Activated CD4-positive, alpha-beta T cell treated with anti-CD3 and anti-CD28 coated beads, Interleukin-2, amount 10 ng/mL, durations not matched to agents 24 days and 14 days (primary cell): ENCODE results near the gene PDCL3. TPM values are rescaled to one million over a fixed set of nuclear protein-coding genes. Genes with fewer than 3 reads are reported as not detected.

Experiments used
- DNase-seq: peaks from one replicate; pipeline ENCODE4 v3.0.0; 2022
- H3K27ac Mint-ChIP-seq: one replicate; pipeline ENCODE4 v1.8.0; 2022; ENCODE audit warnings: mild to moderate bottlenecking, mixed read lengths
- H3K27me3 Mint-ChIP-seq: one replicate; pipeline ENCODE4 v1.8.0; 2022; ENCODE audit warnings: mixed read lengths
- H3K36me3 Mint-ChIP-seq: one replicate; pipeline ENCODE4 v1.8.0; 2022; ENCODE audit warnings: low read depth, mild to moderate bottlenecking, mixed read lengths
- H3K4me1 Mint-ChIP-seq: one replicate; pipeline ENCODE4 v1.8.0; 2021; ENCODE audit warnings: mixed read lengths
- H3K4me3 Mint-ChIP-seq: one replicate; pipeline ENCODE4 v1.8.0; 2022; ENCODE audit warnings: mild to moderate bottlenecking, moderate library complexity, mixed read lengths
- H3K9me3 Mint-ChIP-seq: one replicate; pipeline ENCODE4 v1.8.0; 2021; ENCODE audit warnings: mixed read lengths
- intact Hi-C: fragments of 100-400 bp; cut with micrococcal nuclease; formaldehyde crosslinking; loops from one replicate; pipeline ENCODE4 v1.15.1; 2023
- total RNA-seq: library from RNA; stranded (reverse); gene quantifications from 2 replicates; pipeline ENCODE4 v1.2.3, GENCODE V29; 2022

The PDCL3 gene
- total RNA-seq, 1 donor from 2014 or later = 42.2 TPM

GRCh38 chr2:100623930-100624329 lies 61.1 kb downstream of the PDCL3 start:
- no peak overlapping the region for H3K27ac Mint-ChIP-seq
- no peaks in the 10 kb centered on the region for H3K36me3 Mint-ChIP-seq

DNA sequence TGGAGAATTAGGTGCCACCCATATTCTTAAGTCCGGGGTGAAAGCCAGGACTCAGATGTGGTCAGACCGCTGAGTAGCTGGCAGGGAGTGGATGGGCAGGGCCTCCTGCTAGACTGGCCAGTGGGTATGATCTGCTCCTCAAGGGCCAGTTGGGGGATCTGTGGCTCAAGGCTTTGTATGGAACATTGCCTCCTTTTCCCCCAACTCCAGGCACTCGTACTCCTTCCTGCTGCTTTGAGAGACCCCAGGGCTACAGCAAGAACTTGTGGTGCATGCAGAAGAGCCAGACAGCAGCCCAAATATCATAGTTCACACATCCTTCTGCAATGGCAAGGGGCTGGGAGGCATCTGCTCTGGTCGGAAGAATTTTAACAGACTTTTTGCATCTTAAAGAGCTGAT lies 61.7 kb downstream of the PDCL3 start:
- Mint-ChIP-seq H3K27ac (no peak overlapping the region), H3K9me3 (no peaks in the 10 kb centered on the region), H3K4me3 (no peak overlapping the region), H3K27me3 (peaks cover 13% of the 10 kb centered on the region), H3K36me3 (no peaks in the 10 kb centered on the region), H3K4me1 (peaks cover 5% of the 10 kb centered on the region)
- no peak for DNase-seq
- intact Hi-C loops = no loop called here

More at GRCh38 chr2:100623930-100624329, 61.1 kb downstream of the PDCL3 start:
- Mint-ChIP-seq H3K4me3 (no peak overlapping the region), H3K4me1 (peaks cover 5% of the 10 kb centered on the region), H3K9me3 (no peaks in the 10 kb centered on the region), H3K27me3 (peaks cover 16% of the 10 kb centered on the region)
- no peak for DNase-seq
- intact Hi-C loops = no loop called here

DNA sequence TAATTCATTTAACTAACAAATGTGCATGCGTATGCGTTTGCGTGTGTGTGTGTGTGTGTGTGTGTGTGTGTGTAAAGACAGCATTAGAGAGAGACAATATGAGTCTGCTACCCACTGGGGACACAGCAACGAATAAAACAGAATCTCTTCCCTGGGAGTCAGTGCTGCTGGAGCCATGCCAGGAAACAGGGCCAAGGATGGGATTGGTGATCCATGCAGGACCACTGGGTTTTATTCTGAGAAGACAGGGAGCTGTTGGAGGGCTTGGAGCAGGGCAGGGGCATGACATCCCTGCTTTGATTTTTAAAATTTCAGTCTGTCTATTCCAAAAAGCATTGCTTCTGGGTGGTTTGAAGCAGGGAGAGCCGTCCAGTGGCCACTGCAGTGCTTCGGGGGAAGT lies 62.9 kb downstream of the PDCL3 start:
- no peaks in the 10 kb centered on the region for H3K36me3 Mint-ChIP-seq
- H3K4me1 Mint-ChIP-seq = peaks cover 16% of the 10 kb centered on the region
- intact Hi-C loops = no loop called here
- no peak overlapping the region for H3K27ac Mint-ChIP-seq
- peaks cover 13% of the 10 kb centered on the region for H3K27me3 Mint-ChIP-seq
- no peak for DNase-seq
- no peaks in the 10 kb centered on the region for H3K9me3 Mint-ChIP-seq
- H3K4me3 Mint-ChIP-seq = no peak overlapping the region

Other genes starting within 250 kb of the PDCL3 start
- 0.23 and 0.28 TPM in 2 replicates for gene LONRF2, start 240.5 kb upstream of the PDCL3 start, total RNA-seq
- 6.6 and 8.0 TPM in 2 replicates for gene CHST10, start 145.3 kb upstream of the PDCL3 start, total RNA-seq
- not detected in 2 replicates for gene NMS, start 92.5 kb upstream of the PDCL3 start, total RNA-seq